Measurements from ENCODE around the gene FGR. TPM values are rescaled to one million over a fixed set of nuclear protein-coding genes. Genes with fewer than 3 reads are reported as not detected.
A peak's percentile ranks its signal among the peaks of the same experiment; 100 is the strongest.

The FGR gene
- total RNA-seq, 1 donor from 2014 or later: not detected

DNA sequence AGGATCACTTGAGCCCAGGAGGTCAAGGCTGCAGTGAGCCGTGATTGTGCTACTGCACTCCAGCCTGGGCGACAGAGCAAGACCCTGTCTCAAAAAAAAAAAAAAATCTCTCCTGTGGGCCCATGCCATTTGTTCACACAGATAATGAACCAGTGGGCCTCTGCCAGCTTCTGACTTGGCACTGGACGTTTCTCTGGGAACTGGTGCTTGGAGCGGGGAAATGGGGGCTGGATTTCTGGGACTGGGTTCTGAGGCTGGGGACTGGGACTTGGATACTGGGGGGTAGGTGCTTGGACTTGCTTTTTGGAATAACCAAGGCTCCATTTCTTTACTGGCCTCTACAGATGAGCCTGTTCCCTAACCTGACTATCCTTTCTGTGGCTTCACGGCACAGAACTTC lies 27.3 kb upstream of the FGR start:
- H3K4me3 ChIP-seq: no peak overlapping the region
- H3K4me2 ChIP-seq: no peak overlapping the region
- peaks cover 6% of the 10 kb centered on the region for H3K27me3 Mint-ChIP-seq (ENCODE audit: insufficient read depth, low read depth)
- H3K4me1 ChIP-seq: peaks cover 13% of the 10 kb centered on the region
- no peaks in the 10 kb centered on the region for H3K9me3 Mint-ChIP-seq
- peak overlapping the region; percentile 77 for H2AFZ ChIP-seq (replicated peaks)
- no peak overlapping the region for H3K27ac ChIP-seq
- H3K4me1 Mint-ChIP-seq: peaks cover 38% of the 10 kb centered on the region
- no peak overlapping the region for H3K9ac ChIP-seq
- no peaks in the 10 kb centered on the region for H3K36me3 Mint-ChIP-seq
- no peaks in the 10 kb centered on the region for H3K27me3 ChIP-seq
- TF ChIP-seq EZH2phosphoT487 (IDR thresholded peaks at IDR 0.05) (no peak), EZH2 (IDR thresholded peaks at IDR 0.05) (no peak)
- TF ChIP-seq, protein P1, sequence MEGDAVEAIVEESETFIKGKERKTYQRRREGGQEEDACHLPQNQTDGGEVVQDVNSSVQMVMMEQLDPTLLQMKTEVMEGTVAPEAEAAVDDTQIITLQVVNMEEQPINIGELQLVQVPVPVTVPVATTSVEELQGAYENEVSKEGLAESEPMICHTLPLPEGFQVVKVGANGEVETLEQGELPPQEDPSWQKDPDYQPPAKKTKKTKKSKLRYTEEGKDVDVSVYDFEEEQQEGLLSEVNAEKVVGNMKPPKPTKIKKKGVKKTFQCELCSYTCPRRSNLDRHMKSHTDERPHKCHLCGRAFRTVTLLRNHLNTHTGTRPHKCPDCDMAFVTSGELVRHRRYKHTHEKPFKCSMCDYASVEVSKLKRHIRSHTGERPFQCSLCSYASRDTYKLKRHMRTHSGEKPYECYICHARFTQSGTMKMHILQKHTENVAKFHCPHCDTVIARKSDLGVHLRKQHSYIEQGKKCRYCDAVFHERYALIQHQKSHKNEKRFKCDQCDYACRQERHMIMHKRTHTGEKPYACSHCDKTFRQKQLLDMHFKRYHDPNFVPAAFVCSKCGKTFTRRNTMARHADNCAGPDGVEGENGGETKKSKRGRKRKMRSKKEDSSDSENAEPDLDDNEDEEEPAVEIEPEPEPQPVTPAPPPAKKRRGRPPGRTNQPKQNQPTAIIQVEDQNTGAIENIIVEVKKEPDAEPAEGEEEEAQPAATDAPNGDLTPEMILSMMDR (IDR thresholded peaks at IDR 0.05): no peak
- no peak for DNase-seq (ENCODE audit: low spot score)
- no peaks in the 10 kb centered on the region for H3K36me3 ChIP-seq
- H3K27ac Mint-ChIP-seq: peak overlapping the region; percentile 86
- no peak overlapping the region for H3K4me3 Mint-ChIP-seq
- peaks cover 22% of the 10 kb centered on the region for H3F3A ChIP-seq (ENCODE audit: low read depth)
- no peaks in the 10 kb centered on the region for H3K79me2 ChIP-seq (ENCODE audit: low read depth)
- no peaks in the 10 kb centered on the region for H4K20me1 ChIP-seq (ENCODE audit: low read depth)
- no peaks in the 10 kb centered on the region for H3K9me3 ChIP-seq (ENCODE audit: low read depth)

DNA sequence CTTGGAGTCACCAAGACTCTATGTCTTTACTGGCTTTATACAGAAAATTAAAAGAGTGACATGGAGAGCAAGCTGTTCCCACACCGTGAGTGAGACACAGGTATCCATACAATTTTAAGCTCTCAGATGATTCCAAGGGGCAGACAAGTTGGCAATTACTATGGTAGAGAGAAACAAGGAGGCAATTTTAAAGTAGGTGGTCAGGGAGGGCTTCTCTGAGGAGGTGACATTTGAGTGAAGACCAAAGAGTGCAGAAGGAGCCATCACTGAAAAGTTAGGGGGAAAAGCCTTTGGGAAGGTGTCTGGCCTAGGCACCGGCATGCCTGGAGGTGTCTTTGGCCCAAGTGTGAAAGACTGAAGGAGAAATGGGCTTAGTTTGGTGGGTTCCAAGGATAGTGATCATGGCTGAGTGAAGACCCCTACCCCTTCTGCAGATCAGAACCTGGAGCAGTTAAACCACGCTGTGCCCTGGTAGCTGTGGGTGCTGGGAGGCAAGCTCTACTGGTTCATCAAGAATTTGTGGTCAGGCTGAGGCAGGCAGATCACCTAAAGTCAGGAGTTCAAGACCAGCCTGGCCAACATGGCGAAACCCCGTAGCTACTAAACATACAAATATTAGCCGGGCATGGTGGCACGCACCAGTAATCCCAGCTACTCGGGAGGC lies 26.6 kb upstream of the FGR start:
- Histone ChIP-seq H3K4me3 (no peak overlapping the region), H3F3A (ENCODE audit: low read depth) (peaks cover 24% of the 10 kb centered on the region), H3K36me3 (no peaks in the 10 kb centered on the region), H4K20me1 (ENCODE audit: low read depth) (no peaks in the 10 kb centered on the region), H2AFZ (replicated peaks) (no peak overlapping the region), H3K4me1 (peaks cover 13% of the 10 kb centered on the region), H3K79me2 (ENCODE audit: low read depth) (no peaks in the 10 kb centered on the region), H3K27me3 (no peaks in the 10 kb centered on the region), H3K9me3 (ENCODE audit: low read depth) (no peaks in the 10 kb centered on the region), H3K9ac (no peak overlapping the region), H3K4me2 (no peak overlapping the region), H3K27ac (no peak overlapping the region)
- TF ChIP-seq EZH2phosphoT487 (IDR thresholded peaks at IDR 0.05): no peak
- TF ChIP-seq, protein P1 (IDR thresholded peaks at IDR 0.05): no peak
- H3K27ac Mint-ChIP-seq: no peak overlapping the region
- H3K9me3 Mint-ChIP-seq: no peaks in the 10 kb centered on the region
- no peak for DNase-seq (ENCODE audit: low spot score)
- no peaks in the 10 kb centered on the region for H3K36me3 Mint-ChIP-seq
- peaks cover 41% of the 10 kb centered on the region for H3K4me1 Mint-ChIP-seq
- peak overlapping the region; percentile 6 for H3K4me3 Mint-ChIP-seq
- H3K27me3 Mint-ChIP-seq (ENCODE audit: insufficient read depth, low read depth): peaks cover 10% of the 10 kb centered on the region

DNA sequence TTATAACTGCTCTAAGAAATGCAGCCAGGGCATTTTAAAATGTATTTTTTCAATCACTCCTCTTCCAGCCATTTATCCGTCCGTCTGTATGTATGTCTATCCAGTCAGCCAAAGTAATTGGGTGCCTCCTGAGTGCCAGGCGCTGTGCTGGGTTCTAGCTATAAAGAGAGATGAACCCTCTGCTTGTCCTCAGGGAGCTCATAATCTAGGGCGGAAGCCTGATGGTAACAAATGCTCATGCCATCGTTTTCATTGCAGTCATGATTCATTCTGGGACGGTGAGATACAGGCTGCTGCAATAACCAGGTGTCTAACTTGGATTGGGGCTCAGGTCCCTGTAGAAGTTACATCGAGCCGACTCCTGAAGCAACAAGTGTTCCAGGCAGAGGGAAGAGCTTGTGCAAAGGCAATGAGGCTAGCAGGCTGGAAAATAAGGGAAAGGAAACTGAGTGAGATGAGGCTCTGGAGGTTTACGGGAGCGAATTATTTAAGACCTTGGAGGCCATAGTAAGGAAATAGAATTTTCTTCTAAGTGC lies 25.4 kb upstream of the FGR start:
- Histone ChIP-seq H3K79me2 (ENCODE audit: low read depth) (no peaks in the 10 kb centered on the region), H3K4me1 (peaks cover 25% of the 10 kb centered on the region), H3F3A (ENCODE audit: low read depth) (peaks cover 36% of the 10 kb centered on the region), H4K20me1 (ENCODE audit: low read depth) (no peaks in the 10 kb centered on the region), H3K9ac (no peak overlapping the region), H3K9me3 (ENCODE audit: low read depth) (no peaks in the 10 kb centered on the region), H3K27me3 (no peaks in the 10 kb centered on the region), H2AFZ (replicated peaks) (no peak overlapping the region), H3K27ac (no peak overlapping the region), H3K36me3 (no peaks in the 10 kb centered on the region), H3K4me2 (peak overlapping the region; percentile 71), H3K4me3 (peak overlapping the region; percentile 47)
- Mint-ChIP-seq H3K36me3 (no peaks in the 10 kb centered on the region), H3K9me3 (no peaks in the 10 kb centered on the region), H3K4me1 (peaks cover 52% of the 10 kb centered on the region), H3K4me3 (peak overlapping the region; percentile 76), H3K27me3 (ENCODE audit: insufficient read depth, low read depth) (peaks cover 10% of the 10 kb centered on the region), H3K27ac (peak overlapping the region; percentile 13)
- no peak for TF ChIP-seq EZH2phosphoT487 (IDR thresholded peaks at IDR 0.05)
- no peak for DNase-seq (ENCODE audit: low spot score)
